ENCODE measurements around the gene TNFRSF6B. TPM values are rescaled to one million over a fixed set of nuclear protein-coding genes. Genes with fewer than 3 reads are reported as not detected.

The TNFRSF6B gene
- polyA plus RNA-seq, 2 of the 4 experiments (the other 2 are of a cell fraction) = 0.22 to 0.66 TPM

- DNase-seq (ENCODE audit: low read depth in 1 of 2, low spot score in 1 of 2) = no peak
- H3K4me1 ChIP-seq = no peaks in the 10 kb centered on the region
- WGBS (ENCODE audit: missing lambda C conversion rate) = 97% methylated on average over 8 of the region's 14 CpGs
- POLR2A ChIA-PET = interaction anchor here (0.6 kb wide), 1 partner anchor 8 kb away, joined by 3 read pairs; no protein-coding TSS in a partner anchor
- CTCF ChIA-PET = interaction anchor here (2.7 kb wide), 1 partner anchor 136 kb away, joined by 11 read pairs; the partner anchor contains the start of gene PTK6
- no peak overlapping the region for H3K27ac ChIP-seq
- no peak overlapping the region for H3K4me3 ChIP-seq
- FAIRE-seq = no peak
- TF ChIP-seq JUN (IDR thresholded peaks at IDR 0.05) (no peak), FOSL2 (IDR thresholded peaks at IDR 0.05) (no peak), FOSL2 (CRISPR knock-in tag; IDR thresholded peaks at IDR 0.05) (no peak), POLR2AphosphoS2 (conservative IDR thresholded peaks at IDR 0.05; ENCODE audit: low read length) (no peak), EHMT2 (IDR thresholded peaks at IDR 0.05; ENCODE audit: low read depth) (no peak), POLR2A (IDR thresholded peaks at IDR 0.05; ENCODE audit: low read length) (no peak), MAFK (IDR thresholded peaks at IDR 0.05; ENCODE audit: partially characterized antibody) (no peak), RARB (CRISPR knock-in tag; IDR thresholded peaks at IDR 0.05) (no peak), TP53 (CRISPR knock-in tag; IDR thresholded peaks at IDR 0.05) (no peak), HEYL (CRISPR knock-in tag; IDR thresholded peaks at IDR 0.05) (no peak), ZSCAN20 (CRISPR knock-in tag; IDR thresholded peaks at IDR 0.05) (no peak), ZNF302 (CRISPR knock-in tag; IDR thresholded peaks at IDR 0.05) (no peak), HOXB13 (CRISPR knock-in tag; IDR thresholded peaks at IDR 0.05; ENCODE audit: low read depth) (no peak), ELK1 (IDR thresholded peaks at IDR 0.05; ENCODE audit: low read depth, low read length) (no peak), NFE2L2 (conservative IDR thresholded peaks at IDR 0.05; ENCODE audit: low read length) (no peak), E2F6 (IDR thresholded peaks at IDR 0.05; ENCODE audit: borderline replicate concordance, low read depth) (no peak), KDM1A (IDR thresholded peaks at IDR 0.05; ENCODE audit: low read depth) (no peak), PBX3 (IDR thresholded peaks at IDR 0.05) (no peak), PHF8 (IDR thresholded peaks at IDR 0.05; ENCODE audit: borderline replicate concordance, low read depth) (no peak), CBX2 (IDR thresholded peaks at IDR 0.05; ENCODE audit: borderline replicate concordance, low read depth) (no peak), KDM5A (IDR thresholded peaks at IDR 0.05) (no peak)
- H3K9me3 ChIP-seq = no peaks in the 10 kb centered on the region
- no peak overlapping the region for H3K4me2 ChIP-seq
- ATAC-seq = no peak
Observed at GRCh38 chr20:63673951-63674350, 22.5 kb upstream of the TNFRSF6B start.

GRCh38 chr20:63675681-63676368 lies 20.6 kb upstream of the TNFRSF6B start:
- Histone ChIP-seq H3K4me1 (no peaks in the 10 kb centered on the region), H3K27ac (no peak overlapping the region), H3K9me3 (no peaks in the 10 kb centered on the region), H3K4me2 (no peak overlapping the region), H3K4me3 (no peak overlapping the region)
- TF ChIP-seq ESRRA (IDR thresholded peaks at IDR 0.05; ENCODE audit: borderline replicate concordance, low read length) (no peak), HOXB5 (CRISPR knock-in tag; IDR thresholded peaks at IDR 0.05) (no peak), RNF2 (IDR thresholded peaks at IDR 0.05; ENCODE audit: borderline replicate concordance, low read depth) (no peak), CBX8 (IDR thresholded peaks at IDR 0.05) (no peak), SMC3 (IDR thresholded peaks at IDR 0.05) (no peak), TP53 (CRISPR knock-in tag; IDR thresholded peaks at IDR 0.05) (no peak), ZNF302 (CRISPR knock-in tag; IDR thresholded peaks at IDR 0.05) (no peak), GATA3 (IDR thresholded peaks at IDR 0.05; ENCODE audit: borderline replicate concordance) (no peak), EHF (CRISPR knock-in tag; IDR thresholded peaks at IDR 0.05) (no peak), FOSL2 (IDR thresholded peaks at IDR 0.05) (no peak), FOSL2 (CRISPR knock-in tag; IDR thresholded peaks at IDR 0.05) (no peak), RCOR1 (IDR thresholded peaks at IDR 0.05; ENCODE audit: low read depth, low read length) (no peak)
- DNase-seq (ENCODE audit: low read depth in 1 of 2, low spot score in 1 of 2) = no peak
- ChIA-PET CTCF (no interaction called here), POLR2A (no interaction called here)
- WGBS (ENCODE audit: missing lambda C conversion rate) = 91% methylated on average over 20 of the region's 20 CpGs
- ATAC-seq = no peak
- FAIRE-seq = no peak
